HCT116 (cell line): Measurements from ENCODE around the gene PCDH15. TPM values are rescaled to one million over a fixed set of nuclear protein-coding genes. Genes with fewer than 3 reads are reported as not detected.

Source experiments
- ATAC-seq: fragments of 200-7000 bp; cut with Tn5 transposase; 2 replicates; pipeline ENCODE4 v1.9.1; 2020; ENCODE audit warnings: mild to moderate bottlenecking, moderate library complexity
- BruUV-seq: library from RNA; stranded (reverse); fragments of 400-500 nt; replicated peaks from 2 replicates; lab custom pipeline; 2021; lab: Mats Ljungman, UMichigan
- CTCF ChIA-PET: fragments of 300-600 bp; sonication (Branson Sonifier 250); formaldehyde crosslinking; loops from one replicate; lab custom pipeline; 2021; ENCODE audit warnings: antibody characterized with exemption; lab: Charles Lee
- POLR2A ChIA-PET: fragments of 300-600, 350-600 bp; sonication (Branson Sonifier 250); formaldehyde crosslinking; loops from one replicate; lab custom pipeline; 2021; ENCODE audit warnings: antibody characterized with exemption; lab: Charles Lee
- RAD21 ChIA-PET, 2 experiments: fragments of 300-600 bp; sonication (Branson Sonifier 250); formaldehyde crosslinking; loops; one replicate each; lab custom pipeline; 2023; ENCODE audit warnings: low total read pairs in 2 of 2; ENCODE audit not compliant: uncharacterized antibody in 2 of 2, unreplicated experiment in 2 of 2, low non-redundant PET in 1 of 2; lab: Charles Lee
- DNase-seq: peaks from one replicate; pipeline ENCODE4 v3.0.0-alpha.2; 2010; ENCODE audit warnings: low read depth, low spot score
- H2AFZ ChIP-seq: fragments of 200-600 bp; shearing (Covaris generic), sonication (generic); 2 replicates; pipeline ENCODE4 v1.6.1; 2017; ENCODE audit warnings: low read depth, mixed run types, mixed read lengths, antibody characterized with exemption, low read length; ENCODE audit not compliant: poor library complexity, severe bottlenecking
- H3K27ac ChIP-seq: 2 replicates; pipeline ENCODE4 v1.5.1; 2012; ENCODE audit warnings: low read depth, low read length
- H3K27me3 ChIP-seq: fragments of 200-600 bp; sonication (generic); 2 replicates; pipeline ENCODE4 v1.6.1; 2016; ENCODE audit warnings: mixed run types, low read length, mixed read lengths; ENCODE audit not compliant: insufficient read depth
- H3K36me3 ChIP-seq, 2 experiments: fragments of 200-500 bp in 1 of 2; fragments of 200-600 bp in 1 of 2; sonication (Bioruptor generic) in 1 of 2; sonication (generic) in 1 of 2; 2 replicates each; pipeline versions ENCODE4 v1.5.1 to v1.6.1; 2014 to 2016; ENCODE audit warnings: low read length in 2 of 2, inconsistent platforms in 1 of 2, mixed read lengths in 1 of 2, mixed run types in 1 of 2; ENCODE audit not compliant: insufficient read depth in 2 of 2, control insufficient read depth in 1 of 2
- H3K4me1 ChIP-seq, 2 experiments: fragments of 200-600 bp in 1 of 2; sonication (generic) in 1 of 2; 2 replicates each; pipeline versions ENCODE4 v1.5.1 to v1.6.1; 2012 to 2017; ENCODE audit warnings: low read length in 2 of 2, inconsistent platforms in 1 of 2, mild to moderate bottlenecking in 1 of 2, mixed read lengths in 1 of 2, mixed run types in 1 of 2, moderate library complexity in 1 of 2; ENCODE audit not compliant: insufficient read depth in 2 of 2, control insufficient read depth in 1 of 2
- H3K4me2 ChIP-seq: fragments of 200-600 bp; sonication (generic); 2 replicates; pipeline ENCODE4 v1.6.1; 2017; ENCODE audit warnings: mixed run types, low read length, mixed read lengths
- H3K4me3 ChIP-seq, 2 experiments: fragments of 200-600 bp in 1 of 2; sonication (generic) in 1 of 2; replicated peaks in 1 of 2; 2 replicates each; pipeline ENCODE4 v1.5.1; 2011 to 2016; ENCODE audit warnings: low read length in 2 of 2, control low read depth in 1 of 2, low read depth in 1 of 2, mild to moderate bottlenecking in 1 of 2, mixed read lengths in 1 of 2, mixed run types in 1 of 2
- H3K79me2 ChIP-seq: fragments of 200-600 bp; sonication (generic); 2 replicates; pipeline ENCODE4 v1.6.1; 2017; ENCODE audit warnings: mild to moderate bottlenecking, mixed run types, low read length, moderate library complexity, mixed read lengths; ENCODE audit not compliant: insufficient read depth
- H3K9ac ChIP-seq: fragments of 200-600 bp; sonication (generic); 2 replicates; pipeline ENCODE4 v1.6.1; 2016; ENCODE audit warnings: low read length, mixed read lengths
- H3K9me2 ChIP-seq: fragments of 200-600 bp; sonication (generic), shearing (Covaris generic); 2 replicates; pipeline ENCODE4 v1.6.1; 2017; ENCODE audit warnings: mixed run types, mild to moderate bottlenecking, moderate library complexity; ENCODE audit not compliant: insufficient read depth
- H3K9me3 ChIP-seq, 2 experiments: fragments of 200-500 bp in 1 of 2; fragments of 200-600 bp in 1 of 2; sonication (Bioruptor generic) in 1 of 2; sonication (generic) in 1 of 2; 2 replicates each; pipeline ENCODE4 v1.6.1; 2014 to 2017; ENCODE audit warnings: low read length in 2 of 2, mixed read lengths in 2 of 2, inconsistent platforms in 1 of 2, low read depth in 1 of 2, mild to moderate bottlenecking in 1 of 2, mixed run types in 1 of 2, moderate library complexity in 1 of 2; ENCODE audit not compliant: control insufficient read depth in 1 of 2, insufficient read depth in 1 of 2
- H4K20me1 ChIP-seq: fragments of 200-600 bp; sonication (generic), shearing (Covaris generic); 2 replicates; pipeline ENCODE4 v1.6.1; 2017; ENCODE audit warnings: mixed run types, mild to moderate bottlenecking, moderate library complexity; ENCODE audit not compliant: insufficient read depth
- CBX3 ChIP-seq: IDR thresholded peaks from 2 replicates; pipeline ENCODE4 v1.6.1; 2012; ENCODE audit warnings: low read depth
- CEBPB ChIP-seq: IDR thresholded peaks from 2 replicates; pipeline ENCODE4 v1.6.1; 2012; ENCODE audit warnings: low read depth
- EGR1 ChIP-seq: IDR thresholded peaks from 2 replicates; pipeline ENCODE4 v1.6.1; 2012; ENCODE audit warnings: low read depth
- ELF1 ChIP-seq: IDR thresholded peaks from 2 replicates; pipeline ENCODE4 v1.6.1; 2012; ENCODE audit warnings: low read depth, borderline replicate concordance
- EZH2 ChIP-seq: fragments of 200-600 bp; sonication (generic); IDR thresholded peaks from 2 replicates; pipeline ENCODE4 v1.6.1; 2017; ENCODE audit warnings: antibody characterized with exemption, mixed run types
- EZH2phosphoT487 ChIP-seq: fragments of 200-600 bp; IDR thresholded peaks from 2 replicates; pipeline ENCODE4 v1.6.1; 2018; ENCODE audit warnings: antibody characterized with exemption, borderline replicate concordance
- JUND ChIP-seq: IDR thresholded peaks from 2 replicates; pipeline ENCODE4 v1.6.1; 2012
- MAX ChIP-seq: IDR thresholded peaks from 2 replicates; pipeline ENCODE4 v1.6.1; 2012
- POLR2A ChIP-seq: IDR thresholded peaks from 2 replicates; pipeline ENCODE4 v1.7.0; 2011; ENCODE audit warnings: borderline replicate concordance; ENCODE audit not compliant: insufficient read depth, insufficient read length; ENCODE audit errors: extremely low read depth
- POLR2AphosphoS5 ChIP-seq: IDR thresholded peaks from 2 replicates; pipeline ENCODE4 v1.6.1; 2011; ENCODE audit warnings: mild to moderate bottlenecking, low read depth, low read length, moderate library complexity
- REST ChIP-seq: IDR thresholded peaks from 2 replicates; pipeline ENCODE4 v1.6.1; 2012; ENCODE audit warnings: low read depth
- SIN3A ChIP-seq: IDR thresholded peaks from 2 replicates; pipeline ENCODE4 v1.6.1; 2012; ENCODE audit warnings: low read depth
- SP1 ChIP-seq: IDR thresholded peaks from 2 replicates; pipeline ENCODE4 v1.6.1; 2012; ENCODE audit warnings: low read depth
- SRF ChIP-seq: IDR thresholded peaks from 2 replicates; pipeline ENCODE4 v1.6.1; 2012; ENCODE audit warnings: low read depth
- TCF7L2 ChIP-seq: IDR thresholded peaks from 2 replicates; pipeline ENCODE4 v1.7.0; 2011; ENCODE audit warnings: borderline replicate concordance, inconsistent platforms; ENCODE audit not compliant: insufficient read depth, insufficient read length; ENCODE audit errors: extremely low read depth
- ZNF274 ChIP-seq: fragments of 200-500 bp; sonication (Bioruptor generic); IDR thresholded peaks from 2 replicates; pipeline ENCODE4 v1.6.1; 2014; ENCODE audit warnings: mild to moderate bottlenecking, low read depth, low read length, inconsistent platforms
- intact Hi-C: fragments of 100-400 bp; cut with micrococcal nuclease; formaldehyde crosslinking; loops from 2 replicates; pipeline ENCODE4 v1.10.0; 2022
- total RNA-seq: library from RNA; stranded (reverse); gene quantifications from one replicate; pipeline ENCODE4 v1.2.1, GENCODE V29; 2021; ENCODE audit not compliant: unreplicated experiment

The PCDH15 gene
- total RNA-seq, 1 experiment from 2014 or later: not detected

- ChIA-PET POLR2A (no interaction called here), RAD21 (no interaction called here), CTCF (no interaction called here)
- H3K4me1 ChIP-seq: no peaks in the 10 kb centered on the region
- no peak overlapping the region for H3K4me3 ChIP-seq
- ATAC-seq: no peak
- H4K20me1 ChIP-seq: no peaks in the 10 kb centered on the region
- TF ChIP-seq CEBPB (no peak), SRF (no peak), JUND (no peak), POLR2AphosphoS5 (no peak), MAX (no peak), SIN3A (no peak), ZNF274 (no peak), TCF7L2 (no peak), REST (no peak), ELF1 (no peak), SP1 (no peak), EGR1 (no peak), CBX3 (no peak), POLR2A (no peak), EZH2phosphoT487 (no peak), EZH2 (no peak)
- no peak overlapping the region for H3K9ac ChIP-seq
- H3K79me2 ChIP-seq: no peaks in the 10 kb centered on the region
- no peaks in the 10 kb centered on the region for H3K36me3 ChIP-seq
- H3K9me2 ChIP-seq: no peaks in the 10 kb centered on the region
- H2AFZ ChIP-seq: no peak overlapping the region
- intact Hi-C loops: no loop called here
- H3K9me3 ChIP-seq: peaks cover 10 to 12% of the 10 kb centered on the region in 2 experiments; a peak in 2 of 4 replicates
- no peak for DNase-seq
- no peak overlapping the region for H3K27ac ChIP-seq
- H3K27me3 ChIP-seq: no peaks in the 10 kb centered on the region
- BruUV-seq: no TSS peak
- no peak overlapping the region for H3K4me2 ChIP-seq
Measured at GRCh38 chr10:53899463-53900160, 901.4 kb downstream of the PCDH15 start.
